NCI-H2227 (cell line): Measurements from ENCODE around the gene CCSER2.
"Not testable (repeated sequence)": the region's sequence is repeated elsewhere in the genome, so short reads cannot be mapped to it uniquely, and the experiment has no call there.

Experiments used
- DNase-seq: peaks from one replicate; lab custom pipeline; 2025; ENCODE audit not compliant: unreplicated experiment; lab: John Stamatoyannopoulos, UW

Gene CCSER2

DNA sequence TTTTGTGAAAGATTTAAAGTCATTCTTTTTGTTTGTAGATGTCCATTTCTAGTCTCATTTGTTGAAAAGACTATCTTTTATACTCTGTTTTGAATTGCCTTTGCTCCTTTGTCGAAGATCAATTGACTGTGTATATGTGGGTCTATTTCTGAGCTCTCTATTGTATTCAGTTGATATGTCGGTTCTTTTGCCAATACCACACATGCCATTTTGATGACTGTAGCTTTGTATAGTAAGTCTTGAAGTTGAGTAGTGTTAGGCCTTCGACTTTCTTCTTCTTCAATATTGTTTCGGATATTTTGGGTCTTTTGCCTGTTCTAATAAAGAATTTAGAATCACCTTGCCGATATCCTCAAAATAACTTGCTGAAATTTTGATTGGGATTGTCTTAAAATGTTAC lies 104.5 kb downstream of the CCSER2 start:
- DNase-seq, result no peak

DNA sequence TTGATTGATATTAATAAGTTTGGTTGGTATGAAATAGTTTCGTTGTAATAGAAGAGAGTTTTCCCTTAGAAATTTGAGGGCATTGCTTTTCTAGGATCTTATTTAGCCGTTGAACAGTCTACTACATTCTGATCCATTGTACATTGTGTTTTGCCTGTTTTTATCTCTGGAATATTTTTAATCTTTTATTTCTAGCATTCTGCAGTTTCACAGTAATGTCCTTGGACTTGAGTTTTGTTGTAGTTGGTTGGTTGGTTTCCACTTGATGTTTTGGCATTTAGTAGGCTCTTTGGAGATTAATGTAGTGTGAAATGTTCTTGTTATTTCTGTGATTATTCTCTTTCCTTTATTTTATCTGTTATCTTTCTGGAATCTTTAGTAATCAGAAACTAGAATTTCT lies 112.4 kb downstream of the CCSER2 start:
- no peak for DNase-seq

DNA sequence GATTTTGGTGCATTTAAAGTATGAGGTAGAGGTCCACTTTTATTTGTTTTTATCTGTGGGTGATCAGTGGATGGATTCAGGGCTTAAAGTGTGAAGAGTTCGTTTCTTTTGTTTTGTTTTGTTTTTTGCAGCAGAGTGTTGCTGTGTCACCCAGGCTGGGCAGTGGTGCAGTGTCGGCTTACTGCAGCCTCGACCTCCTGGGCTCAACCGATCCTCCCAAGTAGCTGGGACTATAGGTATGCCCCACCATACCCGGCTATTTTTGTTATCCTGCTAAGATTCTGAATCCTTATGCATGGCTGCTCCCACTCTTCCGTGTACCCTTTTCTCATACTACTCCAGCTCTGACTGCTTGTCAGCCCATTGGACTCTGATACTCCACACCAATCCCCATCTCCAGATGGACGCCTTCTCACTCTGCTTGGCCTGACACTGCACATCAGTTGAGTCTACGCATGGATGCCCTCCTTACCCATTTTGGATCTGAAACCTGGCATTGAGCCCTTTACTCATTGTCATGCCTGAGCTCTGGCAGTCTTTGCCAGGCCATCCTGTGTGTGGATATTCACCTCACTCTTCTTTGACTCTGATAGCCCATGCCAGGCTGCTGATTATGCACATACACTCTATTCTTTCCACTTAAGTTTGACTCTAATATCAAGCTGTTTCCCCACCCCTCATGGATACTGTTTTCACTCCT lies 119.5 kb downstream of the CCSER2 start:
- no peak for DNase-seq

DNA sequence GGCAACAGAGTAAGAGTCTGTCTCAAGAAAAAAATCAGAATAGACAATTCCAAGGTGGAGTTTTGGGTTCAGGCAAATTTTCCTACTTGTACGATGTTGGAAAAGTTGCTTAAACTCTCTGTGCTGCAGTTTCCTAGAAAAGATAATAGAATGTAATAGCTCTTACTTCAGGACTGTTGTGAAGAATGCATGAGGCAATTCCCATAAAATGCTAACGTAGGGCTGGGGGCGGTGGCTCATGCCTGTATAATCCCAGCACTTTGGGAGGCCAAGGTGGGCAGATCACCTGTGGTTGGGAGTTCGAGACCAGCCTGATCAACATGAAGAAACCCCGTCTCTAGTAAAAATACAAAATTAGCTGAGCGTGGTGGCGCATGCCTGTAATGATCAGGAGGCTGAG lies 121.0 kb downstream of the CCSER2 start:
- not testable (repeated sequence) for DNase-seq

DNA sequence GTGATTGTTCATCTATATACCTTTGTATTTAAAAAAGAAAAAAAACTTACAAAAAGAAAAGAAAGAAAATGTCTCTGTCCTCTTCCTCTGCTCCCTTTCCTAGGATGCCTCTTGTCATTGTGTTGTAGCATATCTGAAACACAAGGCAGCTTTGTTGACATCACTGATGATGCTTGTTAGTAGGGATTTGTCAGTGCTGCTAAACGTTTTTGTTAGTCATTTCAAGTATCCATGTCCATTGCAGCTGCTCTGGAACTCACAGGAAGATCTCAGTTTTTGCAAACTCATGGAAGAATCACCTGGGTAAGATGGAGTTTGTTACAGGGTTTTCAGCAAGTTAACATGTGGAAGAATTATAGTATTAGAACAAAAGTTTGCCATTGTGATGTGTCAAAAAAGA lies 123.6 kb downstream of the CCSER2 start:
- peak; percentile 0 for DNase-seq

DNA sequence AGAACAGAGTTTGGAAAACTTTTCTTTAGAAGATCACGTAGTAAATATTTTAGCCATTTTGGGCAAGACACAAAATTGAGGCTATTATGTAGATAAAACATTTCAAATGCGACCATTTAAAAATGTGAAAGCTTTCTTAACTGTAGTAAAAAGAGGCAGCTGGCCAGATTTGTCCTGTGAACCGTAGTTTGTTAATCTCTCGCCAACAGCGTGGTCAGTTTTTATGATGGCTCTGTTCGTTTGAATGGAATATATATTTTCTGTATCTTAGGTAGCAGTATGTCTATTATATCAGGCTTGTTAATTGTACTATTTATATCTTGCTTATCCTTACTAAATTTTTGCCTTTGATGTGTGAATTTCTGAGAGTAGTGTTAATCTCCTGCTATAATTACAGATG lies 124.9 kb downstream of the CCSER2 start:
- no peak for DNase-seq

DNA sequence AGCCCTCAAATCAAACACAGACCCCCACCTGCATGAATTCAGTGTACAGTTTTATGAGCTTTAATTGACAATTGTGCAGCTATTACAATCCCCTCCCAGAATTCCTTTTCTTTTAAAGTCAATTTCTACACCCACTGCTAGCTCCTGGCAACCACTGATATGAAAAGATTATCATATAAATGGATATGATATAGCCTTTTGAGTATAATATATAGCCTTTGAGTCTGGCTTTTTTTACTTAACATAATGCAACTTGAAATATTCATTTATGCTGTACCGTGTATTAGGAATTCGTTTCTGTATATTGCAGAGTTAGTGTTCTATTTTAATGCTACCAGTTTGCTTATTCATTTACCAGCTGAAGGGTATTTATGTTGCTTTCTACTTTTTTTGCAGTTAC lies 127.7 kb downstream of the CCSER2 start:
- no peak for DNase-seq

DNA sequence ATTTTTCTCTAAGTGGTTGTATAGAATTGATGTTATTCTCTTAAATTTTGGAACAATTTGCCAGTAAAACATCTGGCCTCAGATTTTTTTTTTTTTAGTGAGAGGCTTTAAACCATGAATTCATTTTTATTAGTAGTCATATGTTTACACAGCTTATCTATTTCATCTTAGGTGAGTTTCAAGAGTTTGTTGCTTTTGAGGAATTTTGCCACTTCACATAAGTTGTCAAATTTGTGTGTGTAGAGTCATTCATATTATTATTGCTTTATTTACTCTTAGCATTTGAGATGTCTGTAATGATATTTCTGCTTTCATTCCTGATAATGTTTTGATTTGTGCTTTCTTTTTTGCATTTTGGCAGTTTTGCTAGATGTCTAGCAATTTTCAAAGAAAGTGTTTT lies 132.1 kb downstream of the CCSER2 start:
- no peak for DNase-seq

DNA sequence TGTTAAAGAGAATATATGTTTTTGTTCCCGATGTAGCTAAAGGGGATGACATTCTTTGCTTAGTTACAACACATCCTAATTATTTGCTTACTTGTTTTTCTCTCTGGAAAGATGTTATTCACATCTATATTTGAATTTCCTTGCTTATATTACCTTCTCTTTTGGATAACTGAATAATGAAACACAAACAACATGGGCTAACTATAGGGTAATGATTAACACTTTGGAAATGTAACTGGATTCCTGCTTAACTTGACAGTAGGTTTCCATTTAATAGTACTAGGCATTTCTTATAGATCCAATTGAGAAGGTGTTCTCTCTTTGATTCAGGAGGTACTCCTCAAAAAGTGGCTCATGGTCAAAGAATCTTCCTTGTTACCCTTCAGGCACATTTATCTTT lies 141.1 kb downstream of the CCSER2 start:
- DNase-seq, result no peak

DNA sequence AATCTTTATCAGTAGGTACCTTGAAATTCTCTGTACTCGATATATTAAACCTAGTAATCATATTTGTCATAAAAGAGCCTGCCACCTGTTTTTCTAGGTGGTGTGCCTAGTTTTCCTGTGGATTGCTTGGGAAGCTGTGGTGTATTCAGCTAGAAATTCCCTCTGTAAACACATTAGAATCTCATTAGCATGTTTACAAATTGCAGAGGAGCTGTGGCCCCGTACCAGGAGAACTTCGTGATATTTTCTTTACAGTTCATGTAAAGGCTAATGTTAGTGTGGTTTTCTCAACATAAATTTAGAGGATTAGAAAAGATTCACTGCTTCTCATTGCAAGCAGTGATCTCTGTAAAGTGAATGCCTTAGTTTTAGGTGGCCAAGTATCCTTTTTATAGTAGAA lies 144.7 kb downstream of the CCSER2 start:
- no peak for DNase-seq

DNA sequence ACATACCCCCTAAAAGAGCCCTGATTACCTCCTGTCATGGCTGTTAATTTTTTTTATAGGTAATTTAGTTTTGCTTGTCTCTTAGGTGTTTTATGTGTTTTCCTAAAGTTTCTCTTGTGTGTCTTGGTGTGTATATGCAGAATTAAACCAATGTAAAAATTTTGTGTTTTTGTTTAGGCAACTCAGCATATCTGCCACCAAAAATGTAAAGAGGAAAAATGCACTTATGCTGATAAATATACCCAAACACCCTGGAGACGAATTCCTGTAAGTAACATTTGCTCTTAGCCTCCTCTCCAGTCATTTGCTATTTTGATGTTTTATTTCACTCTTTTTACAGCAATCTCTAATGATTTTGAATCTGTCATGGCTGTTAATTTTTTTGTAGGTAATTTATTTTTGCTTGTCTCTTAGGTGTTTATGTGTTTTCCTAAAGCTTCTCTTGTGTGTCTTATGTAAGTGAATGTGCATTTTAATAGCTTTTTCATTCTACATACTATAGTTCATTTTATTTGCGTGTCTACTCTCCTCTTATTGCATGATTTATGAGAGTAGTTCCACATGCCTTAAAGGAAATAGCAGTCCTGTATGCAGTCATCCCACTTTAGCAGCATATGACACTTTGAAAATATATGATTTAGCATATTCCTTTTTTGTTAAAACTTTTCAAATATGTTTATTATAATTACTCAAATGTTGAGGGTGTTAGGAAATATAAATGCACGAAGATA lies 149.2 kb downstream of the CCSER2 start:
- no peak for DNase-seq

DNA sequence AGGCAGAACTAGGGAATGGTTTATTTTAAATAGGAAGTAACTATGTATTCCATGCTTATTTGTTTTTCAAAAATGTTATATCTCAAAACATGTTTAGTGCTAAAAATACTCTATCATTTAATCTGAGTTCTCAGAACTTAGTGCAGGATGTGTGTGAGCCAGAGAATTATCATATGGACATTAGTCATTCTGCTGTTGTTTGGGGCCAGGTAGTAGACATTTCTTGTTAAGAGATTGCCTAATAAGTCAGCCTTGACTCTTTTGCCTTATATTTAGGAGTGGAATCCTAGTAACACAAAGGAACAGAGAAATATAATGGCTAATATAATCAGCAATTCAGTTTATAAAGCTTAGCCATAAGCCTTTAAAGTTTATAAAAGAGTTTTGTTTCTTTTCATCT lies 149.8 kb downstream of the CCSER2 start:
- no peak for DNase-seq

DNA sequence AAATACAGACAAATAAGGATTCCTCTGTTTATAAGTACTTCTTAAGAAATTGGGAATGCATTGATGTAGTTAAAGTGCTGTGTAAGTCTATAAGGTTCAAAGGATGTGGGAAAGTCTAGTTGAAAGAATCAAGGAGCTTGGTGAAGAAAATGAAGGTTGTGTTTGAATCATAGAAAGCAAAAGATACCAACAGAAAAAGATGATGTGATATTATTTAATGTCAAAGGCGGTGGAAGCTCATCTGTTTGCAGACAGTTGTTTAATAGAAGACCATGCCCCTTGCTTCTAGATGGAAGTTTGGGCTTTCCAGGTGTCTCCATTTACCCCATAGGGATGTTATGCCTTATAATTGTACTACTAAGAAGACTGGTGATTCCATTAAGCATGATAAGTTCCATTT lies 150.3 kb downstream of the CCSER2 start:
- no peak for DNase-seq

DNA sequence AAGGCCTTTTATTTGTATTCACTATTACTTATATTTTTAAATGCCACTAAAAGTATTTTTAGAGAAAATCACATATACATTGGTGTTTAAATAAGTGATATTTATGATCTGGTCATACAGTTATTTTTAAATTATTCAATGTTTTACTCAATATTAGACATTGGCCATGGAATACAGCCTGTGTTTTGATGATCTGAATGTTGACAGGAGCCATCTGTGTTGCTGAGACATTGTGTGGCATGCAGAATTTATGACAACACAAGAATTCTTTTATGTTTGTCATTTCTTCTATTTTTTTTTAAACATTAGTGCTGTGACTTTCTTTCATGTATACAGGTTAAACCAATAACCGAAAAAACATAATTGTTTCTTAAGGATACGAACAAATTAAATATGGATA lies 156.2 kb downstream of the CCSER2 start:
- no peak for DNase-seq

DNA sequence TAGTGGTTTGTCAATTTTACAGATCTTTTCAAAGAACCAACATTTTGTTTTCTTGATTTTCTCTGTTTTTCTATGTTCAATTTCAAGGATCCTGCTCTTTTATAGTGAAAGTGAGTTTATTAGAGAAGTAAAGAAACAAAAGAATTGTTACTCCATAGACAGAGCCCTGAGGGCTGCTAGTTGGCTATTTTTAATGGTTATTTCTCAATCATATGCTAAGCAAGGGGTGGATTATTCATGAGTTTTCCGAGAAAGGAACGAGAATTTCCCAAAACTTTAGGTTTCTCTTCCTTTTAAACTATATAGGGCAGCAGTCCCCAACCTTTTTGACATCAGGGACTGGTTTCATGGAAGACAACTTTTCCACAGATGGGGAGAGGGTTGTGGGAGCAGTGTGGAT lies 165.0 kb downstream of the CCSER2 start:
- no peak for DNase-seq

DNA sequence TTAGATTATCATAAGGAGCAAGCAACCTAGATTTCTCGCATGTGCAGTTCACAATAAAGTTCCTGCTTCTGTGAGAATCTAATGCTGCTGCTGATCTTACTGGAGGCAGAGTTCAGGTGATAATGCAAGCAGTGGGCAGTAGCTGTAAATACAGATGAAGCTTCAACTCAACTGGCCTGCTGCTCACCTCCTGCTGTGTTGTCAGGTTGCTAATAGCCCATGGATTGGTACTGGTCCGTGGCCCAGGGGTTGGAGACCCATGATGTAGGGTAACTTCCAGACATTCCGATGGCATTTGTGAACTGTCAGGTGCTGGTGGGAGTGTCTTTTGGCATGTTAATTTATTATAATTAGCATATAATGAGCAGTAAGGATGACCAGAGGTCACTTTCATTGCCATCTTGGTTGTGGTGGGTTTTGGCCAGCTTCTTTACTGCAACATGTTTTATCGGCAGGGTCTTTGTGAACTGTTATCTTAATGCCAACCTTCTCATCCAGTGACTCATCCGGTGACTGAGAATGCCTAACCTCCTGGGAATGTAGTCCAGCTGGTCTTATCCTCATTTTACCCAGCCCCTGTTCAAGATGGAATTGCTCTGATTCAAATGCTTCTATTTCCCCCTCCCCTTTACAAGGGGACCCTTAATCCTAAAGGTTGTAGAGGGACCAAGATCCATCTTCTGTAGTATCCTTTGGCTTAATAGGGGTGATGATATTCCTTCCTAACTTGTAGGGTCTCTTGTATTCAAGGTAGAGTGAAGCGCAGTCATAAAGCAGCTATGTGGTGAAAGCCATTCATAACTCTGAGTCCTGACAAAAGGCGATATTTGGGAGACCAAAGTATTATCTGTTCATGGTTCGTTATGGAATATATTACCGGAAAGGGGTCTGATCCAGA lies 165.8 kb downstream of the CCSER2 start:
- no peak for DNase-seq

DNA sequence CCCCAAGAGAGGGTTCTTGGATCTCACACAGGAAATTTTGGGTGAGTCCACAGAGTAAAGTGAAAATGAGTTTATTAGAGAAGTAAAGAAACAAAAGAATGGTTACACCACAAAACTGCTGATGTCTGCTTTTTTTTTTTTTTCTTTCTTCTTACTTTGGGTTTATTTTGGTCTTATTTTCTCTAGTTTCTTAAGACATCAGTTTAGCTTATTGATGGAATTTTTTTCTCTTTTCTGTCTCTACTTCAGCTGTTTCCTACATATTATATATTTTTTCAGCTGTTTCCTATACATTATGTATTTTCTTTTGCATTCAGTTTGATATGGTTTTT lies 166.4 kb downstream of the CCSER2 start:
- no peak for DNase-seq

DNA sequence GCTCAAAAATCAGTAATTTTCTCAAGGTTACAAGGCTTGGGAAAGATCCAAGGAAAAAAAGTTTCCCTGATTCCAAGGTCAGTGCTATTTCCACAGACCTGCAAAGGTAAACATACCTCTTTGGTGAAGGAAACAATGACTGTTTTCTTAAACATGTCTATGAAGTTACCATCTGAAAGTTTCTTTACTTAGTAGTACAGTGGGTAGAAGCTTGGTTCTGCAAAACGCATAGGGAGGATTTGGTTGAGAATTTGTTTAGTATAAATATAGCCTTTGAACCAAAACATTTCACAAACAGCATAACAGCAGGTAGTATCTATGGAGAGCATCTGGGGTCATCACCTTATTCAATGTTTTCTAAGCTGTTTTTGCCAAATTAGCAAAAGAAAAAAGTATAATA lies 169.6 kb downstream of the CCSER2 start:
- no peak for DNase-seq

DNA sequence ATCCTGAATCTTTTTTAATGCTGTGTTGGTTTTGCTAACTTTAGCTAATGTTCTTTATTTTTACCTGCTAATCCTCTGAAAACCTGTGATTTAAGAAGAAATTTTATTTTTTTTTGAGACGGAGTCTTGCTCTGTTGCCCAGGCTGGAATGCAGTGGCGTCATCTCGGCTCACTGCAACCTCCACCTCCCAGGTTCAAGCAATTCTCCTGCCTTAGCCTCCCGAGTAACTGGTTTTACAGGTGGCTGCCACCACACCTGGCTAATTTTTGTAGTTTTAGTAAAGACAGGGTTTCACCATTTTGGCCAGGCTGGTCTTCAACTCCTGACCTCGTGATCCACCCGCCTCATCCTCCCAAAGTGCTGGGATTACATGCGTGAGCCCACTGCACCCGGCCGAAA lies 170.7 kb downstream of the CCSER2 start:
- DNase-seq, result not testable (repeated sequence)

DNA sequence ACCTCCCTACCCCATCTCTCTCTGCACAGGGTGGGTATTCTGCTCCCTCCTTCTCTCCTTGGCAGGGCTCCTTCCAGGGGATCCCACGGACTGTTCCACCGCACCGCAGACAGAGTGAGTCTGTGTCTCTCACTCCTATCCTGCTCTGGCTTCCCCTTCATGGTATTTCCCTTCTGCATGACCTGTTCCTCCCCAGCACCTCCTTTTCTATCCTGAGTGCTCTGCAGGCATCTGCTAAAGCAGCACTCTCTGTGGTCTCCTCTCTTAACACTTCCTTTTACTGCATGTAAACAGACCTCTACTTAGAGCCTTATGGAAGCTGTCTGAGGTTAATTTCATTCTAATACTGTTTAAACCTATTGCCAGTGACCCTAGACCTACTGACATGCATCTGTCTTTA lies 171.5 kb downstream of the CCSER2 start:
- peak; percentile 0 for DNase-seq

DNA sequence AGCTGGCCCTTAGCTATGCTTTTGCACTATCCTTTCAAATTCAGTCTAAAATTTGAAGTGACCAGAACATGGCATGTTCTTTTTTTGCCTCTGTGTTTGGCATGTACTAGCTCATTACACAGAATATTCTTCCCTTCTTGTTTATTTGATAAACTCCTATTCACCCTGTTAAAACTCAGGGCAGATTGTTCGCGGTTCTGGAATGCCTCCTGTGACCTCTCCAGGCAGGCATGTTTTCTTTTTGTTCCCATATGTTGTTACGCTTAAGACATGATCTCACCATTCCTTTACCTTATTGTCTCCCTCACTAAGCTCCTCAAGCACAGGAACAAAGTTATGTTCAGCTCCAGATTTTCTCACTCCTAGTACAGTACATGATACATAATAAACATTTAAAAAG lies 181.7 kb downstream of the CCSER2 start:
- DNase-seq, result no peak

DNA sequence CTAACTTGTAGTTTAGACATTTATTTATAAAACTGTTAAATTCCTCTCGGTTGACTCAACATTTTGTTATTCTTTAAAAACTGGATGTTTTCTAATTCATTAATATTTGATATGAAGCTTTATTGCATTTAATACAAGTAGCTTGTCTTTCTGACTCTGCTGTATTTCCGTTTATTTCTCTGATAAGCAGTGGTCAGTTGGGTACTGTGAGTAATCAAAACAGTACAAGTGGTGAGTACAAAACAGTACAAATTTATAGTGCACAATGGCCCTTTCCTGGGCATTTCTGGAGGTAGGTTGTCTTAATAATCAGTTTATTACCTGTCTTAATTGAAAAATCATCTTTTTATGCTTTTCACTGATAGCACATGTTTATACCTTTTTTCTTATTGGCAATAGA lies 182.7 kb downstream of the CCSER2 start:
- no peak for DNase-seq
